SK-N-SH treated with all-trans-retinoic acid at 6 μM for 48 hours (cell line): ENCODE measurements around the gene MRGPRD.

Experiments used
- ARNTL ChIP-seq: fragments of 450-650 bp; formaldehyde crosslinking; IDR thresholded peaks from 2 replicates; pipeline ENCODE4 v1.5.0; 2020; ENCODE audit warnings: low read depth, mild to moderate bottlenecking, moderate library complexity, borderline replicate concordance
- CSDC2 ChIP-seq: fragments of 250-450 bp; sonication (Bioruptor Pico); IDR thresholded peaks from 2 replicates; pipeline ENCODE4 v1.5.0; 2020; ENCODE audit warnings: mild to moderate bottlenecking, moderate library complexity
- ESRRG ChIP-seq: fragments of 250-450 bp; sonication (Bioruptor Pico); IDR thresholded peaks from 2 replicates; pipeline ENCODE4 v1.6.1; 2021; ENCODE audit warnings: mild to moderate bottlenecking
- POU6F1 ChIP-seq: fragments of 250-450 bp; sonication (Bioruptor Pico); IDR thresholded peaks from 2 replicates; pipeline ENCODE4 v1.8.0; 2021; ENCODE audit warnings: low read depth, mild to moderate bottlenecking, moderate library complexity, borderline replicate concordance
- TCF4 ChIP-seq: fragments of 250-450 bp; sonication (Bioruptor Pico); IDR thresholded peaks from 2 replicates; pipeline ENCODE4 v1.8.0; 2021; ENCODE audit warnings: mild to moderate bottlenecking, moderate library complexity, borderline replicate concordance
- TOX ChIP-seq: fragments of 250-450 bp; sonication (Bioruptor Pico); IDR thresholded peaks from 2 replicates; pipeline ENCODE4 v1.8.0; 2021; ENCODE audit warnings: mild to moderate bottlenecking, moderate library complexity, borderline replicate concordance
- ZNF70 ChIP-seq: fragments of 450-650 bp; formaldehyde crosslinking; IDR thresholded peaks from 2 replicates; pipeline ENCODE4 v1.5.0; 2020; ENCODE audit warnings: mild to moderate bottlenecking, moderate library complexity
- ZNF8 ChIP-seq: fragments of 450-650 bp; formaldehyde crosslinking; IDR thresholded peaks from 2 replicates; pipeline ENCODE4 v1.5.0; 2020; ENCODE audit warnings: mild to moderate bottlenecking, moderate library complexity

MRGPRD gene

DNA sequence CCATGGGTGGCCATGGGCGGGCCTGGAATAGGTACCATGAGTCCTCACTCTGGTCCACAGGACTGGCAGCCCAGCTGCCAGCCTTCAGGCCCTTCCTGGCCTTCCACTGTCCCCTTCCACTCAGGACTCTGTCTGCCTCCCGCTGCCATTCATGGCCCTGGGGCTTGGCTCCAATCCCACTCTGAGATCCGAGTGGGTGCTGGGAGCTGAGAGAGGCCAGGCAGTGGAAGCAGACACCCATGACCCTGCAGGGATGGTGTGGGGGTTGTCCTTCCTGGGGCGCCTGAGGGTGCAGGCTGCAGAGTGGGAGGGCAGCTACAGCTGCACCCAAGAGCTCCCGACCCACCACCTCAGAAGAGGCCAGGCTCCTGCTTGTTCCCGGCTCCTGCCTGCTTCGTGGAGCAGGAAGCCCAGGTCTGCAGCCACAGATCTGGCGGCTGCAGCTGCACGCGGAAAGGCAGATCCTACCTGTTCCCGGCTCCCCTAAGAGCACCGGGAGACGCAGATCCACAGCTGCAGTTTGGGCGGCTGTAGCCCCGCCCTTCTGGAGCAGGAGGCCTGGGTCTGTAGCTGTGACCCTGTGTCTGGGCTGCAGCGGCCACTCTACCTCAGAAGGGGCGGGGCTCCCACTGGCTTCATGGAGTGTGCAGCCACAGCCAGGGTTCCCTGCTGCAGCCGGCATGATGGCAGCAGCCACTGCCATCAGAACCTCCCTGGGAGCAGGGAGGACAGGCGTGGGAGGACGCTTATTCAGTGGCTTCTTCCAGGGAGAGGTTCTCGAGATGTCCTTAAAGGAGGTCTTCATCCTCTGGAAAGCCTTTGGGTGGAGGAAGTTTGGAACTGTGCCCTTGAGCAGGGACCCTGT is 49.6 kb downstream of the MRGPRD start (continued):
- TF ChIP-seq TCF4 (CRISPR knock-in tag) = no peak
- no peak for TF ChIP-seq ESRRG
- no peak for TF ChIP-seq ARNTL (CRISPR knock-in tag)
- no peak for TF ChIP-seq POU6F1 (CRISPR knock-in tag)
- no peak for TF ChIP-seq TOX (CRISPR knock-in tag)
- no peak for TF ChIP-seq CSDC2 (CRISPR knock-in tag)
- TF ChIP-seq ZNF70 = no peak
- TF ChIP-seq ZNF8 = no peak
